SK-N-DZ (cell line): ENCODE data around the gene SELENOI.
"Not testable (repeated sequence)": the region's sequence is repeated elsewhere in the genome, so short reads cannot be mapped to it uniquely, and the experiment has no call there.

Experiments
- DNase-seq: peaks from one replicate; pipeline ENCODE4 v3.0.0-alpha.2; 2015; ENCODE audit warnings: low spot score

Gene SELENOI

DNA sequence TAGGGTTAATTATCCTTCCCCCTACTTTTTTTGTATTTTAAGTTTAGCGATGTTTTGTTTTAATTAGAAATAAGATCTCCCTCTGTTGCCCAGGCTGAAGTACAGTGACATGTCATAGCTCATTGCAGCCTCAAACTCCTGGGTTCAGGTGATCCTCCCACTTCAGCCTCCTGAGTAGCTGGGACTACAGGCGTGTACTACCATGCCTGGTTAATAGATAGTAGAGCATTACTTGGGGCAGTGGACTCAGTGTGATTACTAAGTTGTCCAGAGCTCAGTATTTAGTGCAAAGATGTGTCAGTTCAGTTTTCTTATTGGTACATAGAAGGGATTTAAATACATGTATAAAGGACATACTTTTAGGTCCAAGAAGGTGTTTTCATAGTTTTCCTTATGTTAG lies 10.2 kb downstream of the SELENOI start:
- DNase-seq: no peak

- no peak for DNase-seq
Observed at GRCh38 chr2:26356771-26357170, 10.8 kb downstream of the SELENOI start.

DNA sequence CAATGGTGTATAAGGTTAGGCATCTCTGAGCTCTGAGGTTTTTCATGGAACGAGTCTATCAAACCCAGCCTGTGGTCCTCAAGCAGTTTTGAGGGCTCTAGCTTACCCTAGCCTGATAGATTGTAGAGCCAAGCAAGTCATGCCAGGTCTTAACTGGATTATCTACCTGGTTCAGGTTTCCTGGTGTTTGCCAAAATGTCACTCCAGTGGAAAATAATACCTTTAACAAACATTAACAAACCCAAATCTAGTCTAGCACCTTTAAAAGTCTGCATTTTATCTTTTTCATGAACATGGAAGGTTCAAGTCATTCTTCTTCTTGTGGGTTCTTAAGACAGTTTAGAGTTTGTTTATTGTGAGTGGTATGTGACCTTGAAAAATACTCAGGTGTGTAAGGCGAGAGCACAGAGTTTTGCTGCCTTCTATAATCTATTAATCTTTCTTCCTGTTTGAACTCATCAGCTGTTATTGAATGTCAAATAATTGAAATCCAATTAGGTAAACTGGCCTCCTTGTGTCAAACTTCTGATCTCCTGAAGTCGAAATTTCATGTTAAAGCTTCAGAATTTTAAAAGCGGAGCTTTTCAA lies 14.0 kb downstream of the SELENOI start:
- no peak for DNase-seq

- no peak for DNase-seq
Observed at GRCh38 chr2:26363323-26363722, 17.4 kb downstream of the SELENOI start.

DNA sequence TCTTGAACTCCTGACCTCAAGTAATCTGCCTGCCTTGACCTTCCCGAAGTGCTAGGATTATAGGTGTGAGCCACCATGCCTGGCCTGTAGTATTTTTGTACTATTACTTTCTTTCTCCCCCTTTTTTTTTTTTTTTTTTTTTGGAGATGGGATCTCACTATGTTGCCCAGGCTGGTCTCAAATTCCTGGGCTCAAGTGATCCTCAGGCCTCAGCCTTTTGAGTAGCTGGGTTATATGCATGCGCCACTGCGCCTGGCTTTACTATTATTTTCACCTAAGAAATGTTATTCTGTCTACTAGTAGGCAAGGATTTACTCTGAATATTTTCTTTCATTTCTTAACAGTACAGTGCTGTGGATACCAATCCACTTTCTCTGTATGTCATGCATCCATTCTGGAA lies 18.0 kb downstream of the SELENOI start:
- DNase-seq: no peak

DNA sequence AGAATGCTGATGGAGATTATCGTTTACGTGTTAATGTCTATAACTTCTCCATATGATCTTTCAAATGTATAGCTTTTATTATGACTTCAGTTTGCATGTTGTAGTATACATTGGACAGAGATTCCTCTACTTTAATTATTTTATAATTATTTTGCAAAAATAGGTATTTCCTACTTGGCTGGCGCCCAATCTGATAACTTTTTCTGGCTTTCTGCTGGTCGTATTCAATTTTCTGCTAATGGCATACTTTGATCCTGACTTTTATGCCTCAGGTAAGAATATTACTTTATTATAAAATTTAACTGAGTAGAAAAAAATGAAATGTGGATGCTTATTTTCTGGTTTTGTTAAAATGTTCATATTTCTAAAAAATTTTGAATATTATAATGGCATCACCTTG lies 18.7 kb downstream of the SELENOI start:
- DNase-seq: no peak

DNA sequence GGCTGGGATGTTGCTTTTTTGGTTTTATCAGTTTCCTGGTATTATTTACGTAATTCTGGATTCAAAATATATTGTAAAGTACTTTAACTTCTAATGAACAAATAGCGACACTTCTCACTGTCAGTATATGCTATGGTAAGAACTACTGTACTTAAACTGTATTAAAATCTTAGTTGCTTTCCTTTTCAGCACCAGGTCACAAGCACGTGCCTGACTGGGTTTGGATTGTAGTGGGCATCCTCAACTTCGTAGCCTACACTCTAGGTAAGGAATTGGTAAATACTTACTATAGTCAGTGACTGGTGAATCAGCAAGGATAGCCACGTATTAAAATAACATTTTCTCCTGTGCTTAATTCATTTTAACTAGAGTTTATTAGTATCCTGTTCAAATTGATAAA lies 21.0 kb downstream of the SELENOI start:
- no peak for DNase-seq

GRCh38 chr2:26369664-26370063 lies 23.7 kb downstream of the SELENOI start:
- not testable (repeated sequence) for DNase-seq

DNA sequence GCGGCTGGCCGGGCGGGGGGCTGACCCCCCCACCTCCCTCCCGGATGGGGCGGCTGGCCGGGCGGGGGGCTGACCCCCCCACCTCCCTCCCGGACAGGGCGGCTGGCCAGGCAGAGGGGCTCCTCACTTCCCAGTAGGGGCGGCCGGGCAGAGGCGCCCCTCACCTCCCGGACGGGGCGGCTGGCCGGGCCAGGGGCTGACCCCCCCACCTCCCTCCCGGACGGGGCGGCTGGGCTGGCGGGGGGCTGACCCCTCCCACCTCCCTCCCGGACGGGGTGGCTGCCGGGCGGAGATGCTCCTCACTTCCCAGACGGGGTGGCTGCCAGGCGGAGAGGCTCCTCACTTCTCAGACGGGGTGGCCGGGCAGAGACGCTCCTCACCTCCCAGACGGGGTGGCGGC lies 25.0 kb downstream of the SELENOI start:
- DNase-seq: not testable (repeated sequence)

GRCh38 chr2:26376799-26377198 lies 30.9 kb downstream of the SELENOI start:
- no peak for DNase-seq

- no peak for DNase-seq
Observed at GRCh38 chr2:26380281-26380680, 34.3 kb downstream of the SELENOI start.

DNA sequence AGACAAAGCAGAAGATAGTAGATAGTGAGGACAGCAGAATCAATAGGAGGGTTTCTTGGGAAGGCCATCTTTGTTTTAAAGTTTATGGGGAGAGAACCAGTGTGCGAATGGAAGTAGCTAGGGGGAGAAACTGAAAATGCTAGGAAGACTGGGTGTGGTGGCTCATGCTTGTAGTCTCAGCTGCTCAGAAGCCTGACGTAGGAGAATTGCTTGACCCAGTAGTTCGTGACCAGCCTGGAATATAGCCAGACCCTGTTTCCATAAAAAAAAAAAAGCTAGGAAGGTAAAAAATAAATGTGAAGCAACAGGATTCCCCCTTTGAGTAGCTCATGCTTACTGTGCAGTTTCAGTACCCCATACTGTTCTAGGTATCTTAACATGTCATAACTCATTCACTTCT lies 36.6 kb downstream of the SELENOI start:
- no peak for DNase-seq

GRCh38 chr2:26384183-26384582 lies 38.2 kb downstream of the SELENOI start:
- DNase-seq: no peak

- DNase-seq: no peak
Observed at GRCh38 chr2:26384597-26384996, 38.7 kb downstream of the SELENOI start.

DNA sequence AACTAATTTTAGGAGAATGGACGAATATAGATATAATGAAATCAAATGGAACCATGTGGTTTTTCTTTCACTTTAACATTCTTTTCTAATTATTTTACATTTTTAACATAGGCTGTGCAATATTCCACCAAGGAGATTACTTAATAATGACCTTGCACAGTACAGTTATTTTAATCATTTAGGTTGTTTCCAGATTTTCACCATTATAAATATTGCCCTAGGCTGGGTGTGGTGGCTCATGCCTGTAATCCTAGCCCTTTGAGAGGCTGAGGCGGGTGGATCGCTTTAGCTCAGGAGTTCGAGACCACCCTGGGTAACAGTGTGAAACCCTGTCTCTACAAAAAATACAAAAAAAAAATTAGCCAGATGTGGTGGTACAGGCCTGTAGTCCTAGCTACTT lies 41.2 kb downstream of the SELENOI start:
- no peak for DNase-seq

DNA sequence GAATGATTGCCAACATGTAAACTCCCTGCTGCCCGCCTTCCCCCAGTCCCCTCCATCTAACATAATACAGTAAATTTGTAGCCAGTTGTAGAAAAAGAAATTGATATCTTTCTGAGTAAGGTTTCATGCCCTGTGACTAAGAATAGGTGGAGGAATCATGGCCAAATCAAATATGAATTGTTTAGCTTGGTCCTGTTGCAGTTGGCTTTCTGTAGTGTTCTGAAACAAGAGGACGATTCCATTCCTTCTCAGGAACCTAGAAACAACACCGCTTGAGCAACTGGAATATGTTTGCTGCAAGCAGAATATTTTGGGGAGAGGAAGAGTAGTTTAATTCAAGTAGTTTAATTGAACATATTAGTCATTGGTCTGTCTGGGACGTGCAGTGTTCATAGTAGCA lies 48.8 kb downstream of the SELENOI start:
- no peak for DNase-seq

- no peak for DNase-seq
Observed at GRCh38 chr2:26395394-26395793, 49.5 kb downstream of the SELENOI start.

DNA sequence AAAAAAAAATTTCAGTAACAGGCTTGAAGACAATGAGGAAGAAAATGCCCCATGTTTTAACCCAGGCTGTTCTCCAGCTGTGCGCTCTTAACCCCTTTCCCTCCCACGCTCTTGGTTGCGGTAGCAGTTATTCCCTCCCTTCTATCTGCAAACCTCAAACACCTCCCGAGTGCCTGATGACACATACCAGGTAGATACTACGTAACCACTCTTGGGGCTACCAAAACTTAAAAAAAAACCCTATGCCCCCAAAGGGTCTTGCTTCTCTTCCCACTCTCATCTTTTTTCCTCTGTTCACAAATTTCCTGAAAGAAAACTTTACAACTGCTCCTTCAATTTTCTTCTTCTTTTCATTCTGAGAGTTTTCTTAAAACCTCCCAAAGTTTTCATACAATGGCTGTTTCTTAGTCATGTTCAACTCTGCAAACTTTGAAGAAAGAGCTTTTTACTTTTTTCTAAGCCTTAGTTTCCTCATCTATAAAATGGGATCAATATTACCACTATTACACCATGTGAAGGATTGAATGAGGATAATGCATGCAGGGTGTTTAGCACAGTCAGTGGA lies 50.9 kb downstream of the SELENOI start:
- no peak for DNase-seq

DNA sequence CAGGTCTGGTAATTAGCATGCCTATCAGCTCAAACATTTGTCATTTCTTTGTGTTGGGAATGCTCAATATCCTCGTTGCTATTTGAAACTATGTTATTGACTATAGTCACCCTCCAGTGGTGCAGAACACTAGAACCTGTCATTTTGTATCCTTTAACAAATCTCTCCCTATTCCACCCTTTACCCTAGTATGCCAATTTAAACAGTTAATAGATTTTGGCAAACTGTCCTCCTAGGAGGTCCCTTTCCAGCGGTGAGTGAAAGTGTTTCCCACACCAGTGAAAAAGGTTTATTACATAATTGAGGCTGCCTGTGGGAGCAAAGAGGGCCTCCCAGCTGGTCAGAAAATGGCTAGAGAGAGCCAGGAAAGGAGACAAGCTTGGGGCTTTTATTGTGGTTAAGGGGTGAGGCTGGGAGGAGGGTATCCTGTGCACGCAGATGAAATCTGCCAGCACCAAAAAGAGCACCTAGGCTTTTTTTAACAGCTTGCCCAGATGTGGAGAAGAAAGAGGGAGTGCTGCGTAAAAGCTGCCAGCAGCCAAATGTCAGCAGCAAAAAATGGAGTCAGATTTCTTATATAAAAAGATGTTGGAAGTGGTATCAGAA lies 53.9 kb downstream of the SELENOI start:
- no peak for DNase-seq

DNA sequence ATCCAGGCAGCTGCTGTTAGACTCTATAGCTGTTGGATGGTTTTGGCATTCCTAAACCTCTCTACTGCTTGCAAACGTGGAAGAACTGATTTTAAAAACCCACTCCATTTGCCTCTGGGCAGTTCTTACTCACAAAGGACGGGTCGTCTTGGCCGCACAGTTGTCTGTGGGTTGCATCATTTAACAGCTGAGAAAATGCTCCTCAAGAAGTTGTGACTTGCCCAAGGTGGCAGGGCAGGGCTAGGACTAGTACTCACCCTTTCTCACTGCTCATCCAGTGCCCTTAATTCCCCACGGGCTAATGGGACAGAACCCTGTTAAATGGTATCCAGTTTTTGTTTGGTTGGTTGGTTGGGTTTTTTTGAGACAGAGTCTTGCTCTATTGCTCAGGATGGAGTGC lies 54.8 kb downstream of the SELENOI start:
- no peak for DNase-seq

GRCh38 chr2:26401739-26402541 lies 56.0 kb downstream of the SELENOI start, which contains the start of gene DRC1:
Gene DRC1, plus strand, starts transcription at chr2:26401920. Its CDS starts 70 bp downstream, at chr2:26401990.
- peak; percentile 71 for DNase-seq

- no peak for DNase-seq
Observed at GRCh38 chr2:26407526-26407925, 61.6 kb downstream of the SELENOI start.

DNA sequence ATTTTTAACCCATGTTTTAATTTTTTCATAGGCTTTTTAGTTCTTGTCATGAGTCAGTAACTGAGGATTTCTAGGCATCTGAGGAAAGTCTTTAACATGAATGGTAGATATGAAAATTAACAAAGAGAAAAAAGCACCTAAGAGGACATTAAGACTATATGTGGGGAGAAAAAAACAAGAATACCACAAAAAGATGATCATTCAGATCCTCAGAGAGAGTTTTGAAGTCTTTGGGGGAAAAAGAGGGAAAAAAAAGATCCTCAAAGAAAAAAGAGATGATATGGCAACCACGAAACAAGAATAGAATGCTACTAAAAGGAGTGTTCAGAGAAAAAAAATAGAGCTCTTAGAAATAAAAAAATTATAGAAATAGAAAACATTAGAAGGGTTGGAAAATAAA lies 63.8 kb downstream of the SELENOI start:
- DNase-seq: no peak
